NT2/D1 (cell line): ENCODE measurements around the gene SMIM12.

Experiments
- DNase-seq: peaks from one replicate; pipeline ENCODE4 v3.0.0-alpha.2; 2011; ENCODE audit warnings: low read depth, low spot score
- H3K27me3 ChIP-seq: 2 replicates; pipeline ENCODE4 v1.6.0; 2011; ENCODE audit warnings: mild to moderate bottlenecking; ENCODE audit not compliant: insufficient read length, insufficient read depth
- H3K36me3 ChIP-seq: 2 replicates; pipeline ENCODE4 v1.6.1; 2011; ENCODE audit warnings: mild to moderate bottlenecking, low read length, mixed read lengths; ENCODE audit not compliant: insufficient read depth, insufficient read length
- H3K4me1 ChIP-seq: 2 replicates; pipeline ENCODE4 v1.5.1; 2011; ENCODE audit not compliant: insufficient read depth, insufficient read length
- H3K4me3 ChIP-seq: 2 replicates; pipeline ENCODE4 v1.5.1; 2011; ENCODE audit warnings: low read depth; ENCODE audit not compliant: insufficient read length
- H3K9ac ChIP-seq: 2 replicates; pipeline ENCODE4 v1.6.0; 2011; ENCODE audit warnings: low read depth; ENCODE audit not compliant: insufficient read length
- H3K9me3 ChIP-seq: 2 replicates; pipeline ENCODE4 v1.5.1; 2011; ENCODE audit warnings: mild to moderate bottlenecking, low read length; ENCODE audit not compliant: insufficient read depth
- SUZ12 ChIP-seq: IDR thresholded peaks from 2 replicates; pipeline ENCODE4 v1.6.1; 2011; ENCODE audit not compliant: insufficient read length, insufficient read depth; ENCODE audit errors: extremely low read depth
- YY1 ChIP-seq: IDR thresholded peaks from 2 replicates; pipeline ENCODE4 v1.6.1; 2011; ENCODE audit not compliant: insufficient read length, insufficient read depth
- ZNF274 ChIP-seq: IDR thresholded peaks from 2 replicates; pipeline ENCODE4 v1.6.1; 2011; ENCODE audit warnings: mild to moderate bottlenecking, low read depth, low read length

Gene SMIM12

GRCh38 chr1:34901919-34902318 lies 42.4 kb upstream of the SMIM12 start:
- H3K27me3 ChIP-seq, result no peaks in the 10 kb centered on the region
- DNase-seq, result no peak
- no peak overlapping the region for H3K9ac ChIP-seq
- no peak overlapping the region for H3K4me3 ChIP-seq
- H3K4me1 ChIP-seq, result peaks cover 2% of the 10 kb centered on the region
- no peaks in the 10 kb centered on the region for H3K36me3 ChIP-seq
- no peak for TF ChIP-seq YY1
- no peak for TF ChIP-seq SUZ12
- no peak for TF ChIP-seq ZNF274
- H3K9me3 ChIP-seq, result no peaks in the 10 kb centered on the region; the same call in 1 of the 2 replicates

GRCh38 chr1:34900775-34901502 lies 41.4 kb upstream of the SMIM12 start:
- H3K9me3 ChIP-seq, result no peaks in the 10 kb centered on the region; the same call in 1 of the 2 replicates
- H3K4me1 ChIP-seq, result no peaks in the 10 kb centered on the region
- TF ChIP-seq YY1, result no peak
- H3K27me3 ChIP-seq, result no peaks in the 10 kb centered on the region
- no peak overlapping the region for H3K9ac ChIP-seq
- no peak for DNase-seq
- no peaks in the 10 kb centered on the region for H3K36me3 ChIP-seq
- H3K4me3 ChIP-seq, result no peak overlapping the region

- no peaks in the 10 kb centered on the region for H3K4me1 ChIP-seq
- no peak overlapping the region for H3K4me3 ChIP-seq
- no peak for DNase-seq
- no peak overlapping the region for H3K9ac ChIP-seq
- H3K27me3 ChIP-seq, result no peaks in the 10 kb centered on the region
- TF ChIP-seq YY1 (no peak), SUZ12 (no peak), ZNF274 (no peak)
- no peaks in the 10 kb centered on the region for H3K36me3 ChIP-seq
- H3K9me3 ChIP-seq, result no peaks in the 10 kb centered on the region; the same call in 1 of the 2 replicates
Observed at GRCh38 chr1:34899906-34900305, 40.4 kb upstream of the SMIM12 start.

GRCh38 chr1:34899471-34899870 lies 39.9 kb upstream of the SMIM12 start:
- no peak for TF ChIP-seq SUZ12
- TF ChIP-seq ZNF274, result no peak
- no peak for TF ChIP-seq YY1
- H3K9me3 ChIP-seq, result no peaks in the 10 kb centered on the region; the same call in 1 of the 2 replicates
- no peak overlapping the region for H3K9ac ChIP-seq
- no peaks in the 10 kb centered on the region for H3K27me3 ChIP-seq
- no peaks in the 10 kb centered on the region for H3K36me3 ChIP-seq
- no peak for DNase-seq
- no peak overlapping the region for H3K4me3 ChIP-seq
- H3K4me1 ChIP-seq, result no peaks in the 10 kb centered on the region

GRCh38 chr1:34898330-34898761 lies 38.8 kb upstream of the SMIM12 start:
- no peaks in the 10 kb centered on the region for H3K27me3 ChIP-seq
- no peak overlapping the region for H3K4me3 ChIP-seq
- DNase-seq, result no peak
- H3K4me1 ChIP-seq, result no peaks in the 10 kb centered on the region
- no peaks in the 10 kb centered on the region for H3K36me3 ChIP-seq
- TF ChIP-seq ZNF274, result no peak
- TF ChIP-seq YY1, result no peak
- no peak for TF ChIP-seq SUZ12
- peaks cover 6% of the 10 kb centered on the region for H3K9me3 ChIP-seq
- H3K9ac ChIP-seq, result no peak overlapping the region

GRCh38 chr1:34896612-34897011 lies 37.1 kb upstream of the SMIM12 start:
- no peaks in the 10 kb centered on the region for H3K4me1 ChIP-seq
- no peaks in the 10 kb centered on the region for H3K27me3 ChIP-seq
- H3K4me3 ChIP-seq, result no peak overlapping the region
- no peaks in the 10 kb centered on the region for H3K36me3 ChIP-seq
- no peak overlapping the region for H3K9ac ChIP-seq
- H3K9me3 ChIP-seq, result peaks cover 24% of the 10 kb centered on the region
- TF ChIP-seq SUZ12 (no peak), YY1 (no peak), ZNF274 (no peak)
- DNase-seq, result no peak

GRCh38 chr1:34889705-34890104 lies 30.2 kb upstream of the SMIM12 start:
- Histone ChIP-seq H3K9ac (no peak overlapping the region), H3K27me3 (peaks cover 31% of the 10 kb centered on the region), H3K36me3 (no peaks in the 10 kb centered on the region), H3K4me3 (no peak overlapping the region), H3K4me1 (peaks cover under 1% of the 10 kb centered on the region), H3K9me3 (peaks cover 24% of the 10 kb centered on the region)
- DNase-seq, result no peak
- no peak for TF ChIP-seq SUZ12
- TF ChIP-seq ZNF274, result no peak
- no peak for TF ChIP-seq YY1

- peaks cover 44% of the 10 kb centered on the region for H3K27me3 ChIP-seq
- TF ChIP-seq SUZ12, result no peak
- no peak for TF ChIP-seq YY1
- TF ChIP-seq ZNF274, result no peak
- no peak overlapping the region for H3K4me3 ChIP-seq
- H3K9me3 ChIP-seq, result peaks cover 11% of the 10 kb centered on the region
- H3K36me3 ChIP-seq, result no peaks in the 10 kb centered on the region
- no peak overlapping the region for H3K9ac ChIP-seq
- no peak for DNase-seq
- H3K4me1 ChIP-seq, result peaks cover 2% of the 10 kb centered on the region
Observed at GRCh38 chr1:34887593-34887992, 28.0 kb upstream of the SMIM12 start.
